Measurements from ENCODE around the gene CCDC102B.
"Not testable (repeated sequence)": the region's sequence is repeated elsewhere in the genome, so short reads cannot be mapped to it uniquely, and the experiment has no call there.

Gene CCDC102B

DNA sequence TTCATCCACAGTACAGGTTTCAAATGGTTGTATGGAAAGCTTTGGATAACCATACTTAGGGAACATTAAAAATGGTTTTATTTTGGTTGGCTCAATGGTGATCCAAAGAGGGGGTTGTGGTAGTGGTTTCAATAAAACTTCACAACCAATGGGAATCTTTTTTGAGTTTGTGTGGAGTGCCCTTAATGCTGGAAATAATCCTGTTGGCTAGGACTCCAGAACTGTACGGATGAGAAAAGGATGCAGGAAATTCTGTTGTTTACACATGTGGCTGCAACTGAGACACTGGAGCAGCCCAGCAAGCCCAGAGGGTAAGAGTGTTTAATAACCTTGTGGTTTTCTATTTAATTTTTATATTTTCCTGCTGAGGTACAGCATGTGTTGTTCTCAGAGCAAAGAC, at the start of gene CCDC102B:
CCDC102B (plus strand) TSS at position 210 of the 400 bp plus-strand sequence. CDS start 38,684 bp downstream, outside the sequence.
- in situ Hi-C loops (cut with MboI; ENCODE audit: low sequenced_read_pairs): no loop called here

- in situ Hi-C loops (cut with MboI; ENCODE audit: low sequenced_read_pairs): no loop called here
These were observed 40.8 kb upstream of the CCDC102B start for GRCh38 chr18:68757126-68757525.

DNA sequence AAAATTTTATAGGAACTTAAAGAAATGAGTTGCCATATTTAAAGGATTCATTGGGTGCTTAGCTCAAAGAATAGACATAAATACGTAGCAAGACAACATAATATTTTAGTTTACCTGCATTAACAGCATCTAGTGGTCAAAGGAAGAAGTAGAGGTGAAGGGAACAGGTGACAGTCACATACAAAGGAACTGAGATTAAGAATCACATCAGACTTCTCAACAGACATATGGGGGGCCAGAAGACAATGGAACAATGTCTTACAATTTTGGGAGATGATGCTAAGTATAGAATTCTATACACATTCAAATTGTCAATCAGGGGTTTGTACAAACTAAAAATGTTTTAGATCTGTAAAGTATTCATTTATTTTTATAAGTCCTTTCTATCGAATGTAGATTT, 38.6 kb upstream of the CCDC102B start:
- in situ Hi-C loops (cut with MboI; ENCODE audit: low sequenced_read_pairs): no loop called here

GRCh38 chr18:68763083-68763482, 34.8 kb upstream of the CCDC102B start:
- in situ Hi-C loops (cut with MboI; ENCODE audit: low sequenced_read_pairs): no loop called here

DNA sequence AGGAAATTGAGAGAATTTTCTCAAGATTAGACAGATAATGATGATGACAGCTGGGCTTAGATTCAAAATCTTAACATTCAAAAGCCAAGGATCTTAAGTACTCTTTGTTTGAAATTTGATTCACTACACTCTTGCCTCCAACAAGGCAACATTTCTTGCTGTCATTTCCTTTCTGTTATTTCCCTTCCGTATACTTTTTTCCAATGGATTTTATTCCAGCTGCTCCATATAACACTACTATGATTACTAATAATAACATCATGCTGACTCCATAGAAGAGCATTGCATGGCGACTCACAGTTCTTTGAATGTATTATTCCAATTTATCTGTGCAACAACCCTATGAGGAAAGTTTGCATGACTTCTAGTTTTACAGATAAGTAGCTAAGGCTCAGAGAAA, 33.9 kb upstream of the CCDC102B start:
- in situ Hi-C loops (cut with MboI; ENCODE audit: low sequenced_read_pairs): no loop called here

DNA sequence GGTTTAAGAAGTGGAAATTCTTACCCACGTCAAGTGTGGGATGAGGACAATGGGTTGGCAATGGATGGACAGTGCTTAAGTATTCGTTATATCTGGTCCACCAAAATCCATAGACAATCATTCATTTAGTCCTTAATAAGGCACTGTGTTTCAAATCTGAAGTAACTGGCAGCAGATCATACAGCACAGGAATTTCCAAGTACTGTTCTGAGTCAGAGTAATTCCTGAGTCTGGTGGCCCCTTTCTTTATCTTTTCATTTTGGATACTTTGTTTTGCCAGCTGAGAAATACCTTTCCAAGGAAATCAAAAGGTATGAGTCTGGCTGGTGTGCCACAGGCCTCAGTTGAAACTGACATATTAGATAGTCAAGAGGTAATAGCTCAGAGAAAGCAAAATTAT, 31.4 kb upstream of the CCDC102B start:
- in situ Hi-C loops (cut with MboI; ENCODE audit: low sequenced_read_pairs): no loop called here

DNA sequence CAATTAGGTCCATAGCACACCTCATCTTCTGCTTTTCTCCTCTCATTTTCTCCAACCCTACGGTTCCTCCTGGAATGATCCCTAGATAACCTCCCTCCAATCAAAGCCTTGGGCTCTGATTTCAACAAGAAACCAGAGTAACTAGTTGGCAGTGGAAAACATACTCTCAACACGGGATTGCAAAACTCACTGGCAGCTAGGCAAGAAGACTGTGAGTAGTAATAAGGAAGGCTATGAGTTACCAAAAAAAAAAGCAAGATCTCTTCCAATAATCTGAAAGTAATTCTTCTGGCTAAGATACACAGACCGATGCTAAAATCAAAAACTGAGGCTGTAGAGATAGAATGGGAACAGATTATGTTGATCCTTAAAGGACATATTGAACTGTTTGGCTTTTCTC, 28.4 kb upstream of the CCDC102B start:
- in situ Hi-C loops (cut with MboI; ENCODE audit: low sequenced_read_pairs): no loop called here

DNA sequence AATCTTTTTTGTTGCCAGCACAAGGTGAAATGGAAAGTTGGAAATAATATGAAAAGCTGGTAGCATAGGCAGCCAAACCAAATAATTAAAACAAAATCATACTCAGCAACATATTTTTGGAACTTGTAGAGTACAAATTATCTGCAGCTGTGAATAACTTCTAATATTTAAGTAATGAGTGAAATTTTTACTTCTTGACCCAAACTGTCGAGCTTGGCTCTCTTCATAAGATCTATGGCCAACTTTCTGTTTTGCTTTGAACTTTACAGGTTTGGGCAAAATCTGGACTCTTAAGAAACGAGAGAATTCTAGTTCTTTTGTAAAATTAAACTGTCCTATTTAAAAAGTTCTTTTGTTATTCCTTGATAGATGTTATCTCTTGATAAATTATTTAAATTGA, 25.6 kb upstream of the CCDC102B start:
- in situ Hi-C loops (cut with MboI; ENCODE audit: low sequenced_read_pairs): no loop called here

- in situ Hi-C loops (cut with MboI; ENCODE audit: low sequenced_read_pairs): no loop called here
These were observed 19.5 kb upstream of the CCDC102B start for GRCh38 chr18:68778280-68778886.

GRCh38 chr18:68779169-68779568, 18.7 kb upstream of the CCDC102B start:
- in situ Hi-C loops (cut with MboI; ENCODE audit: low sequenced_read_pairs): no loop called here

DNA sequence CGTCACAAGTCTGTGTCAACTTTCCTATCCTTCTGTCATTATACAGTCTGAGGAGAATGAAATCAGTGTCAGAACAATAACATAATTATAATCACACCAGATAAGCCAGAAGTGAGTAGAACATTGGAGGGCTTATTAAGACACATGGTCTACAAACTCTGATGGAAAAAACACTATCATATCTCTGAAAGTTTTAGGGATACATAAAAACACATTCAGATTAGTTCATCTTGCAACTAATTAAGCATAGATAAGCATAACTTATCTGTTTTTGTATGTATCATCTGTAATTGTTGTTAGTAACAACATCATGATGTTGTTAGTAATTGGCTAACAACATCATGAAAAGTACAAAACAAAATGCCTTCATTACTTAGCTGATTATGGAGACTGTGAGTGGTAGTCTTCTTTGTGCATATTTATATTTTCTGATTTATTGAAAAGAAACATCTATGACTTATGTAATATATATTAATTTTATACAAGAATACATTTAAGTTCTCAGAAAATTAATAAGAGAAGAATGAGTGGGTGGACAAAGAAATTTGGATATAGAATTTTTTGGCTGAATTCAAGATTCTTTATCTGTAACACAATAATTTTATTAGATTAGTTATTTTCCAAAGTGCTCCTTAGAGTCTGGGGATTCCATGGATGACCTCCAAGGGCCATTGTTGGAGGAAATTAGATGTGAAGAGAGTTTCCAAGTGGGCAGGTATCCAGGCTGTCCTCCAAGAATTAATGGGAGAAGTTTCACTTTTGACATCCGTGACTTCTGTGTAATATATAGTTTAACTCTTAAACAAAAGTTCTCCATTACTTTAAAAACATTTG, 16.9 kb upstream of the CCDC102B start:
- in situ Hi-C loops (cut with MboI; ENCODE audit: low sequenced_read_pairs): no loop called here

- in situ Hi-C loops (cut with MboI; ENCODE audit: low sequenced_read_pairs): no loop called here
These were observed 14.4 kb upstream of the CCDC102B start for GRCh38 chr18:68783506-68783905.

- in situ Hi-C loops (cut with MboI; ENCODE audit: low sequenced_read_pairs): no loop called here
These were observed 13.8 kb upstream of the CCDC102B start for GRCh38 chr18:68784071-68784470.

GRCh38 chr18:68790290-68790689, 7.6 kb upstream of the CCDC102B start:
- in situ Hi-C loops (cut with MboI; ENCODE audit: low sequenced_read_pairs): not testable (repeated sequence)

DNA sequence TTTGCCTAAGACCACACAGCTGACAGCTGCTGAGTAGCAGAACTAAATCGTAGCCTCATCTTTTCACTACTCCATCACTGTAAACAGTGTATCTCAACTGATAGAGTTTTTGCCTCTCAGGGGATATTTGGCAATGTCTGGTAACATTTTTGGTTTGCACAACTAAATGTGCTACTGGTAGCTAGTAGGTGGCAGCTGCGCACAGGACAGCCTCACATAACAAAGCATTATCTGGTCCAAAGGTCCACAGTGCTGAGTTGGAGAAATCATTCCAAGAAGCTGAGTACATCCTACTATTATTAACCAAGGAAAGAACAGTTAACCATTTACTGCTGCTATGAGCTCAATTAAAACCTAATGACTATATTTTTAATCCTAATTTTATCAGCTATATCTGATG, 6.1 kb upstream of the CCDC102B start:
- in situ Hi-C loops (cut with MboI; ENCODE audit: low sequenced_read_pairs): no loop called here

DNA sequence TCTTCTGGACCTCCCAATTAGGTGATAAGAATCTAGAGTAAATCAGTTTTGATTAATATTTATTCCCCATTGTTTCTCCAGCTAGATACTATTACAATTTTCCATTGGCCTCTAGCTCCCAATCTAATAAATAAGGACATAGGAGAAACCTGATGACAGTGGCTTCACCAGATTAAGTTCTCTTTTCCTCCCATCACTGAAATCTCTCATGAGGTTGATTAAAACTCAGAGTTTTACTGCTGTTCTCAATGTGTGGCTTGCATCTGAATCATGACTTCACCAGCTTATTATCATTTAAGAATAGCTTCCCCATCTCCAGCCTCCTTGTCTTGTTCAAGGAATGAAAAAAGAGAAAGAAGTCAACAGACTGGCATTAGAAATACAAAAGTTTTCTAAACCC, 3.9 kb upstream of the CCDC102B start:
- in situ Hi-C loops (cut with MboI; ENCODE audit: low sequenced_read_pairs): no loop called here

GRCh38 chr18:68796936-68797690, 767 bp upstream of the CCDC102B start:
- in situ Hi-C loops (cut with MboI; ENCODE audit: low sequenced_read_pairs): no loop called here

DNA sequence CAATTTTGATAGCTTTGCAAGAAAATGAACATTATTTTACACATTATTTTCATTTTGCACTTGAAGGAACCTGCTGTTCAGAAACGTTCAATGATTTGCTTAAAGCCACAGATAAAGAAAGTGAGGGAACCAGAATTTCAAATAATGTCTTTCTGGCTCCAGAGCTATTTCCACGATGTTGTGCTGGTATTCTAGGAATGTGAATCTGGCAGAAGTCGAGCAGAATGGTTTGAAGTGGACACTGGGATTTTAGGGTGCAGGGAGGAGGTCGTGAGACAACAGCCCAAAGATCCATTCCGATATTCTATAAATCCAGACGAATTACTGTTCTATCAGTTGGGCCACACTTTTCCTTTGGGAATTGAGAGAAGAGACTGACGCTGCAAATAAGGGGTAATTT, 2.2 kb downstream of the CCDC102B start:
- in situ Hi-C loops (cut with MboI; ENCODE audit: low sequenced_read_pairs): no loop called here

GRCh38 chr18:68803356-68803755, 5.5 kb downstream of the CCDC102B start:
- in situ Hi-C loops (cut with MboI; ENCODE audit: low sequenced_read_pairs): no loop called here

GRCh38 chr18:68817584-68817983, 19.7 kb downstream of the CCDC102B start:
- in situ Hi-C loops (cut with MboI; ENCODE audit: low sequenced_read_pairs): no loop called here

- in situ Hi-C loops (cut with MboI; ENCODE audit: low sequenced_read_pairs): no loop called here
These were observed 20.7 kb downstream of the CCDC102B start for GRCh38 chr18:68818584-68818983.

- in situ Hi-C loops (cut with MboI; ENCODE audit: low sequenced_read_pairs): no loop called here
These were observed 25.0 kb downstream of the CCDC102B start for GRCh38 chr18:68822926-68823325.

All from HL-60/S4 treated with retinoic acid at 250 ng/mL for 4 days and 3 days (cell line).